Stimulated activated CD4-positive, alpha-beta T cell treated with anti-CD3 and anti-CD28 coated beads, Interleukin-15, amount 100 ng/mL, for 1 hour (primary cell): Measurements from ENCODE around the gene NDRG2.

Experiments
- DNase-seq, 2 donors: peaks; one replicate each; pipeline ENCODE4 v3.0.0-alpha.2; 2020; ENCODE audit warnings: low read depth in 1 of 2, low spot score in 1 of 2

The NDRG2 gene

DNA sequence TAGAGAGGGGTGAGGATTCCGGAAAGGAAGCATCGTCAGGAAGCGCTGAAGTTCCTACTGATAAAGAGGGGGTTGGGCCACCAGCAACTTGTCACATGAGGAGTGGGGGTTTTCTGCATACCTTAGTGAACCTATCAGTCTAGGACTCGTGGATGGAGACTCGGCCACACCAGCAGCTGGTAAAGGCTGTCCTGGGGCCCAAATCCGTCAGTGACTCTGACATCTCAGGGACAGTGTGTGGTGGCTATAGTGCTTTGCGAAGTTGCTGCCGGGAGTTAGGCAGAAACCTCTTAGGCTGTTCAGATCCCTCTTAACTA lies 53.2 kb downstream of the NDRG2 start:
- no peak for DNase-seq

DNA sequence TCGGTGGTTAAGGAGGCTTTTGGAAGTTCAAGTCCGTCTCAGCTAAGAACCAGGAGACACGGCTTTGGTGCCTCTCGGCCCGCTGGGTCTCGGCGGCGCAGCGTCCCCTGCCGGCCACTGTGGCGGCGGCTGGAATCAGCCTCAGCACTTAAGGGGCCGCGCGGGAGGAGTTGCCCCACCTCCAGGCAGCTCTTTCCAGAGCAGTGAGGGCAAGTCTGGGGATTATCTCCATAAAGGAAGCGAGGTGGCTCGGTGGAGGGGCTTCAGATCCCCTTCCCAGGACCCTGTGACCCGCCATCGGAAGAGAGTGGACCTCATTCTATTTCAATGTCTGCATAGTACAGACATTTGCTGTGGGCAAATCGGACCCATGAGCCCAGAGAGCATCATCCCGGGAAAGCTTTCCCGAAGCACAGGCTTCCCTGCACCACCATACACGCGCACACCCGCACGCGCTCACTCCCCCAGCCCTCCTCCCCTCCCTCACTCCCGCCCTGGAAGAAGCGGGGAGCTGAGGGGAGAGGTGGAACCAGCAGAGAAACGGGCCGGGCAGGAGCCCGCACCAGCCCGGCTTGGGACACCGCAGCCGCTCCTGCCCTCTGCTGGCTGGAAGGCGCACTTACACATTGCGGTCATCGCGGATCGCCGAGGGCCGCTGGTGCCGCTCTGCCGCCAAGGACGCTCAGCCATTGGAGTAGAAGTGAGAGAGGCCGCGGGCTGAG lies 53.7 kb downstream of the NDRG2 start:
- DNase-seq, result peak; percentile 55 to 72

DNA sequence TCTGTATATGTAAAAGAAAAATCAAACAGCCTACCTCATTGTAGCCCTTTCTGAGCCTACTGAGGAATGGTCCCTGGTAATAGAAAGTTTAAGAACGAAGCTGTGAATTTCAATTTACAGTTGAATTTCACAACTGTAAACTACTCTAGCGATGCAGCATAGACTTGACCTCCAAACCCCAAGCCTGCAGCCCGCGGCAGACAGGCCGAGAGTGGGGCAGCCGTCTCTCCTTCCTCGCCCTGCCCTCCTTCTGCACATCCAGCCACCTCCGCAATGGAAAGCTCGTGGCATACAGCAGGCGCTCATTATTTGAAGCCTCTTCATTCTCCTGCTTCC lies 54.2 kb downstream of the NDRG2 start:
- DNase-seq, result no peak

DNA sequence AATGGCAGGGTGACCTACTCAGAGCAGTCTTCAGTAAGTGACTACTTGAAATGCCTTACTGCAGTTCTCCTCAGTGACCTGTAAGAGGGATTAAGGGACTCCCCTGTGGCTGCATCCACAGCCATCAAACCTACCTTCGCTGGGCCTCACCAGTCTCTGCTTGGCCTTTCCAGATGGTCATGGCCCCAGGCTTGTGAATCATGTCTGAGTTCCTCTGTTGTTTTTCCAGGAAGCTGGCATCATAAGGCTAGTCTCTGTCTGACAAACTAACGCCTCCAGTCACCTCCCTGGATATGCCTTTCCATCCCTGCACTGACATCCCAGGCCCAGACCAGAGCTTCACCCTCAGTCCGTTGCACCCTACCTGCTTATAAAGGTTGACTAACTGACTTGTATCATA lies 55.5 kb downstream of the NDRG2 start:
- no peak for DNase-seq
